ENCODE data around the gene CDCA5.

The CDCA5 gene

DNA sequence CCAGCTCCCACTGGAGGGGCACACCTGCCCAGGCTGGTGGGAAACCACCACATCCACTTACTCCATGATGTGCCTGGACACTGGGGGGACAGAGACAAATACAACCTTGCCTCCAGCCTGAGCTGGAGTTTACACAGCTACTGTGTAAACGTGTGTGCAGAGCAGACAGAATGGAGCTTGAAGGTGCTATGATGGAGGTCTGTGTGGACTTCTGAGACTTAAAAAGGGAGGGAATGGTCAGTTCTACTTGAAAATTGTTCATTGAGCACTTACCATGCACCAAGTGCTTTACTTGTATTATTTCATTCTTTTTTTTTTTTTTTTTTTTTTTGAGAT, 11.2 kb downstream of the CDCA5 start:
- DNase-seq (ENCODE audit: low read depth in 3 of 3), result no peak

DNA sequence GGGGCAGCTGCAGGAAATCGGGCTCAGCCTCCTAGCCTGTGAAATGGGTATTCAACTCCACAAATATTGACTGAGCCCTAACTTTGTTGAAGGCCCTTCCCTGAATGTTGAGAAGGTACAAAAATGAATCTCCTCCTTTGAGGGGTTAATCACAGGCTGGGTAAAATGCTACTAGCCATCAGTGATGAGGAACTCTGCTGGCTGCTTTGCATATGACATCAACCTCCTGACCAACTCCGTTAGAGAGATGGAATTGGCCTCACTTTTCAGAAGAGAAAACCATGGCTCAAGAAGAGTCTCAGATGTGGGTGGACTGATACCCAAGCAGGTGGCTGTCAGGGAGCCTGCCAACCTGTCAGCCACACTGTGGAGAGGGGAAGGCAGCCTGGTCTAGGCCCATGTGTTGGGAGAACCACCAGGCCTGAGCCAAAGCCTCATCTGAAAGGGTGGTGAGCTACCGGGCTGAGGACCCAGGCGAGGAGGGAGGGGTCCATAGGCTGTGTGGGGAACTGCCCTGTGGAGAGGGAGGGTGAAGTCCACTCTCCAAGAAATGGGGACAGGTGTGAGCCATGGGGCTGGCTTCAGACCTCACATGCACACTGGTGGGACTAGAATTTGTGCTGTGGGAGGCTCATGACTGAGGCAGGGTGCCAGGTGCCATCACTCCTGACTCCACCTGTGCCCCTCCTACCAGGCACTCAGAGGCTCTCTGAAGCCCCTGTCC, 11.8 kb downstream of the CDCA5 start:
- no peak for DNase-seq (ENCODE audit: low read depth in 3 of 3)

DNA sequence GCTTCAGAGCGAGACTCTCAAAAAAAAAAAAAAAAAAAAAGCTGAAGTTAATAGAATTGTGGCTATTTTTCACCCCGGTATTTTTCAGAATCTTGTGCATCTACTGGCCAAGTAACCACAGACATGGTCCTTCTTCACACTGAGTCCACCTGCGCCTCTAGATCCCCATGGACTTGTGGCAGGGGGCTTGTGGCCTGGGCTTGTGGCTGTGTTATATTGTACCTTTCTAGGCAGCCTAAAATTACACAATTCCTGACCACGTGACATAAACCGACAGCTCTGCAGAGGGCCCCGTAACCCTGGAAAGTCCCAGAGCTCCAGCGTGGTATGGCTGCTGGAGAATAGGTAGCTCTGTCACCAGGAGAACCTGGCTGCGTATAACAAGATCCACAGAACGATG, 14.6 kb downstream of the CDCA5 start:
- DNase-seq (ENCODE audit: low read depth in 3 of 3), result no peak

DNA sequence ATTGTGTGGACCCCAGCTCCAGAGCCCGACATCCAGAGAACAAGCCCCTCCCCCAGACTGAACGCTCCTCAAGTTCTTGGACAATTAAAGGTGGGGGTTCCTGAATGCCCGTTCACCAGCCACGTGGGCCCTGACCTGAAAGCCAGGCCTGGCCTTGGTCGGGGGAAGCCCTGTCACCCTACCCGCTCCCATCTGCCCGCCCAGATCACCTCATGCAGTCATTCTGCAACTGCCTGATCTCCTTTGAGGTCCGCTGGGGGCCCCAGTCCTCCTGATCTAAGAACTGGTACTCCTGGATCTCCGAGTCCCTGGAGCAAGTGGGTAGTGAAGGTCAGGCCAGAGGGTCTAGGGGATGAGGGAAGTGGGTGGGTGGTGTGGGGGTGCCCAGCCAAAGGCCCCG, 16.4 kb downstream of the CDCA5 start:
- no peak for DNase-seq (ENCODE audit: low read depth in 3 of 3)

DNA sequence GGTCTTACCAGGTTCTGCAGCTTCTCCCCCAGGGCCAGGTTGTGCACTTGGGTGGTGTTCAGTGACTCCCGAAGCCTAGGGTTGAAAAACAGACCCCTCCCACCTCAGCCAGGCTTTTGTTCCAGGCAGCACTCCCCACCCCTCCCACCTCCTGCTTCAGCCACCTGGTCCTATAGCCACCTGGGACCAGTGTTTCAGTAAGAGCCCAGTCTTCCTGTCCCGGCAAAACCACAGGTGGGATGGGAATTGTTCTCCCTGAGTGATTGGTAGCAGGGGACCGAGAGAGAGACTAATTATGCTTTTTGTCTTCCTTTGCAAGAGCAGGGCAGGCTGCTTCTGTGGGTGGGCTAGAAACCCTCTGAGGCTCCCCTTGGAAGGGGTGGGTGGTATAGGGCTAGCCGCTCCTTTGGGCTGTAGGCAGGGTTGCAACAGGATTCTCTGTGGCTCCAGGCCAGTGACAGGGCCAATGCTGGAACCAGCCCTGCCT, 17.0 kb downstream of the CDCA5 start:
- DNase-seq (ENCODE audit: low read depth in 3 of 3), result no peak

DNA sequence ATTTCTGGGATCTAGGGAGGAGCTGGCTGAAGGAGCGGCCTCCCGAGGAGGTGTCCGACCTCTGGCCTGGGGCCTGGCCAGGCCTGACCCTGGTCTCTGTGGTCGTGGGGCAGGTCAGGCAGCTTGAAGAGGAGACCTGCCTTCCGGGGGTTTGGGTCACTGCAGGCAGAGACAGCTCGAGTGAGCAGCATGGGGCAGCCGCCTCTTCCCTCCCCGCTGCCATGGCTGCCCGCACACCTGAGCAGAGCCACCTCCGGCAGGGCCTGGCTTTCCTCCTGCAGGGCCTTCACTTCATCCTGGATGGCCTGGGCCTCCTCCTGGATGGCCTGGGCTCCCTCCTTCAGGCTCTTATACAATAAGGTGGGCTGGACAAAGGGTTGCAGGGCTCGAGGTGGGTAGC, 17.5 kb downstream of the CDCA5 start:
- no peak for DNase-seq (ENCODE audit: low read depth in 3 of 3)

DNA sequence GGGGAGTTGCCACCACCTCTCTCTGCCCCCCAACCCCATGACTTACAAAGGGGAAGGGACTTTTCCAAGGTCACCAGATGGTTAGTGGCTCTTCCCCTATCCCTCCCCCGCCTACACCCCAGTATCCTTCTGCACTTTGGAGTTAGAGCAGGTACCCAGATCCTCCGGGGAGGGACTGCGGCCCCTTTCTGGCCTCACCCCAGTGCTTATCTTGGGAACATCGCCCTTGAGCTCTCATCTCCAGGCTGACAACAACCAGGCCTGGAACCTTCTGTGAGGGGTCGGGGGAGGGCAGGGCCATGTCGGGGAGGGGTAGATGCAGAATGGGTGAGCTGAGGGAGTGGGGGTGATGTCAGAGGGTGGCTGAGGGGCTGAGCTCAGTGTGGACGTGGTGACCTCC, 18.0 kb downstream of the CDCA5 start:
- DNase-seq (ENCODE audit: low read depth in 3 of 3), result no peak

DNA sequence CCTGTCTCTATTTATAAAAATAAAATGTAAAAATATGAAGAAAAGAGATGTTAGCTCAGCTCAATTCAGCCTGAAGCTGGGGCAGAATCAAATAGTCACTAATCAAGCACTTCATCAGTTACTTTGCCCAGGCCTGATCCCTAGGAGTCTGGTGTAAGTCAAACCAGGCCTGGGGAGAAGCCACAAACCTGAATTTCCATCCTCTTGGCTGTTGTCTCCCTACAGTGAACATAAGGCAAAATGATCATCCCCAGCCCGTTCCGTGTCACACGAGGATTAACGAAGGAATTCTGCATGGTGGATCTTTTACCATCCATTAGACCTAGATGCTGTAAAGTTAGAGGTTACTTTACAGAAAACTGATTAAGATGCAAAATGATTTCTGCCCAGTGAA, 19.0 kb downstream of the CDCA5 start:
- no peak for DNase-seq (ENCODE audit: low read depth in 3 of 3)

DNA sequence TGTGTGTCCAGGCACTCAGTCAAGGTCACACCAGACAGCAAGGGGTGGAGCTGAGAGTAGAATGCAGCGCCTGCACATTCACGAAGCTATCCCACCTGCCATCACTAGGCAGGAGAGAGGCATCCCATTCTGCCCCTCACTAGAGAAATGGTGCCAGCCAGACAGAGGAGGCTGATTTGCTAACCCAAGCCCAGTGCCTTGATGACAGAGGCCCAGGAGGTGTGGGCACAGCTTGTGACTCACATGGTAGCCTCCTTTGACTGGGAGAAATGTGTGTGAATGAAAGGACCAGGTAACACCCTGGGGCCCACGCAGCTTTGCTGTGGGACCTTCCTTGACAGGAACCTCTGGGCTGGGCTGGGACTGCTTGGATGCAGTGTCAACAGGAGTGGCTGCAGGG, 20.3 kb downstream of the CDCA5 start:
- no peak for DNase-seq (ENCODE audit: low read depth in 3 of 3)

DNA sequence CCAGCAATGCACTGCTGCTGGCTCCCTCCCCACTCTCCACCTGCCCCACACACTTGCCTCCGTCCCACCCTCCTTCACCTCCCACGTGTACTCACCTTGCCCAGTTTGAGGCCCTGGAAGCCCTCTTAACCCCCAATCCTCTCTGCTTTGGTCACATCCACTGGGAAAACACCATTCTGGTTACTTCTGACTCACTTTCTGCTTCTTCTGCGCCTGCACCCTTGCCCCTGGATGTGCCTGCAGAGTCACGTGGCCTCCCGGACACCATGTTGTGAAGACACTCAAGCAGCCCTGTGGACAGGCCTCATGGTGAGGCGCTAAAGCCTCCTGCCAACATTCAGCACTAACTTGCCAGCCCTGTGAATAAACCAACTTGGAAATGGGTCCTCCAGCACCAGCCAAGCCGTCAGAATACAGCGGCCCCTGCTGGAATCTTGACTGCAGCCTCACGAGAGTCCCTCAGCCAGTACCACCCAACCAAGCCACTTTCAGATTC, 22.9 kb downstream of the CDCA5 start:
- DNase-seq (ENCODE audit: low read depth in 3 of 3), result no peak

DNA sequence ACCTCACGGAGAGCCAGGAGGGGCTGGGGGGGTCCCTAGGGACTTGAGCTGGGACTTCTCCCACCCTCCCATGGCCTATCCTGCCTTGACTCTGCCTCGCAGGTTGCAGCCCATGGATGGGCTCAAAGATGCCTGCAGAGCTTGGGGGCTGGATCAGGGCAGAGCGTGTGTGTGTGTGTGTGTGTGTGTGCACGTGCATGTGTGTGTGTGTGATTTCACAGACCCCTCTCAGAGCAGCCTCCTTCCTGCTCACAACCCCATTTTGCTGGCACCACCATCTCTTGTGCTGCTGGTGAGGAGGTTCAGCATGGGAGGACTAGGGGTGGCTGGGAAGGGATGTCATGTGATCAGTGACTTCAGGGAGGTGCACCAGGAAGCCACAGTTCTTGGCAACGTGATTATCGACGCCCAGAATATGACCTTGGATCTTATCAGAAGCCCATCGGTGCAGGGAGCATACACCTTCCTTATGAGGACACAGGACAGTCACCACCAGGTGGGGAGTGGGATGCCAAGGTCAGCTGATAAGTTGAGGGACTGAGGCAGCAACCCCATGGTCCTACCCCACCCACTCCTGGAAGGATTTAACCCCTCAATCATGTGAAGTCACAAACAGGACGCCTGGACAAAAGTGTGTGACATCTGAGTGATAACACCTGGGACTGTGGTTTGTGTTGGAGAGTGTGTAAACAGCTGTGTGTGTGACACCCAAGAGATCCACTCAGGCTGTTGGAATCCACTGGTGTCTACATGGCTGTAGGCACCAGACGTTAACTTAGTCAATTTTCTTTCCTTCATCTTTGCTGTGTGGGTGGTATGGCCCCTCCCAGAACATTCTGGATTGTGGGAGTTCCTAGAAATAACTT, 23.6 kb downstream of the CDCA5 start:
- no peak for DNase-seq (ENCODE audit: low read depth in 3 of 3)

DNA sequence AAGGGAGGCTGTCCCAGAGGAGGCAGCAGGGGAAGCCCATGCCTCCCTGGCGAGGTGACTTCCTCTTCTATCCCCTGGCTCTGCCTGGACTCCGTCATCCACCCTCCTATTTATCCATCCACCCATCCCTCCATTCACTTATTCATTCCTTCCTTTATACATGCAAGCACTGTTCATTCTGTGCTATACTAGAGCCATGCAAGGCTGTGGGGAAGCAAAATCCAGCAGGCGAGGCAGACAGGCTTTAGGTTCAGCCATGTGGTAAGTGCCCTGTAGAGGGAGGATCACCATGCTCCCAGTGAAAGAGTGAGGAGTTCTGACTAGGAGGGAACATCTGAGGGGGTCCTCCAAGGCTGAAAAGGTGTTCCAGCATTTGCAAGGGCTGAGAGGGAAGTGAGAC, 24.3 kb downstream of the CDCA5 start:
- no peak for DNase-seq (ENCODE audit: low read depth in 3 of 3)

DNA sequence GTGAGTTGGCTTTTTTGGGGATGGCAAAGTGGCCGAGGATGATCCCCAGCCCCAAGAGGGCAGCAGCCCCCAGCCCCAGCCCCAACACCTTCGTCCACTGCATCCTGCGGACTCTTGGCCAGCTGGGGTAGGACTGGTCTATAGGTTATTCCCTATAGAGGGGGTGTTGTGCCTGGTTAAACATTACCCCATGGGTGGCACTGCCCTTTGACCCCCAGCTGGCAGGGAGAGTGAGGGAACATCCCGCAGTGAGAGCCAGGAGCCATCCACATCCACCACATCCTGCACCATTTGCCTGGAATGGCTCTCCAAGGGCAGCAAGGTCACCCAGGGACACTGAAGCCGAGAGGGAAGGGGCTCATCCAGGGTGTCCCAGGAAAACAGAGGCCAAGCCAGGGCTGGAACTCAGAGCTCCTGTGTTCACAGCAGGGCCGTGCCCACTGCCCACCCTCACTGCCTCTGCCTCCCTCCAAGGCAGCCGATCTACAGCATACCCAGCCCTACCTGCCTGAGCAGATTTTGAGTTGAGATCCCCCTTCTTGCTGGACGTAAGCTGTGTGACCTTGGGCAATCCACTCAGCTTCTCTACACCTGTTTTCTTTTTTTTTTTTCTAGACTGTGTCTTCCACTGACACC, 25.3 kb downstream of the CDCA5 start, which contains the start of gene NAALADL1:
NAALADL1 (minus strand) TSS at position 135 of the 636 bp plus-strand sequence; CDS start at position 103, 32 bp downstream.
- DNase-seq (ENCODE audit: low read depth in 3 of 3), result no peak

DNA sequence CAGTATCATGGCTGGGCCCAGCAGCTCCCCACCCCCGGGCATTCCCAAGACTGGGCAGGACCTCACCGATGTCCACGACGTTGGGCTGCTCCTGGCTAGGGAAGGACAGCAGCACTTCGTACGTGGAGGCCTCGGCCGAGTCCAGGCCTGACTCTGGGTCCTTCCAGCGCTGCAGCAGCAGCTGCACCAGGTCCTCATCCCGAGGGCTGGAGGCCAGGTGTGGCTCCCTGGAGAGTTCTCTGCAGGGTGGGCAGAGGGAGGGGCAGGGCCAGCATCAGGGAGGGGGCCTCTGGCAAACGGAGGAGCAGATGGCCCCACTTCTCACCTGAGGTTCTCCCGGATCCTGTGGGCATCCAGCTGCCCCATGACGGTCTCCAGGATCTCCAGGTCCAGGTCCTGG, 25.8 kb downstream of the CDCA5 start:
- no peak for DNase-seq (ENCODE audit: low read depth in 3 of 3)

DNA sequence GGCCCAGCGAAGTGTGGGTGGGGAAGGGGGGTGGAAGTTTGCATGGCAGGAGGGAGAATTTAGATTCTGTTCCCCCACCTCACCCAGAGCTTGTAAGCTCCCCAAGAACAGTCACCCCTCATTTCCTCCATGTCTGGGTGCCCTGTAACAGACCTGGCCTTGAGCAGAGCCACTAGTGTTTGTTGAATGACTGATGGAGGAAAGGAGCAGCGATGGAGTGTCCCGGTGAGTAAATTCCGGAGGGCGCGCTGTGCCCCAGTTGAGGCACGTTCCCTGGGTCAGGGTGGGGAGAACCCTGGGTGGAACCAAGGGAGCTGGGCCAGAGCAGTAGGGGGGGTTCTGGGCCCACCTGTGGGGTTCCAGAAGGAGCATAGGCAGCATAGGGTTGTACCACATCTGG, 26.3 kb downstream of the CDCA5 start:
- DNase-seq (ENCODE audit: low read depth in 3 of 3), result no peak

DNA sequence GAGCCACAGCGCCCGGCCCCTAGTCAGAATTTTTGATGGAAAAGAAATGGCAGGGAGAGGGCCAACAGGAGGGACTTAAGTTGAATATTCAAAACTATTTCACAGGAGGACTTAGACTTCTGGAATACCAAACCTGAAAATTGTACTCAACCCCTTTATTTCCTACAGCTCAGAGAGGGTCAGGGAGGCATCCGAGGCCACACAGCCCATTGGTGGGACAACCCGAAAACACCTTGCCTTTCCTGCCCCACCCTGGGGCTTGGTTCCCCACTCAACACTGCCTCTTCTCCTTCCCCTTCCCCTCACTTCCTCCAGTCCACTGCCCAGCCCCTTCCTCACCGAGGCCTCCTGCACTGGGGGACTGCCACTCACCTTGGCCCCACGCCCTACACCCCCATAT, 26.8 kb downstream of the CDCA5 start:
- no peak for DNase-seq (ENCODE audit: low read depth in 3 of 3)

DNA sequence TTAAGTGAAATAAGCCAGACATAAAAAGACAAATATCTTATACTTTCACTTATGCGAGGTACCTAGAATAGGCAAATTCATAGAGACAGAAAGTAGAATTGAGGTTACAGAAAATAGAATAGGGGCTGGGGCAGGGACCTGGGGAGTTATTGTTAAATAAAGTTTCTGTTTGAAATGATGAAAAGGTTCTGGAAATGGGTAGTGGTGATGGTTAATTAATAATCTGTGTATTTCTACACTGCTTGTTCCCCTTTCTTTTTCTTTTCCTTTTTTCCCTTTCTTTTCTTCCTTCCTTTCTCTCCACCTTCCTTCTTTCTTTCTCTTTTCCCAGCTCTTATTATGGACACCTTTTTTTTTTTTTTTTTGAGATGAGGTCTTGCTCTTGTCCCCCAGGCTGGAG, 28.3 kb downstream of the CDCA5 start:
- DNase-seq (ENCODE audit: low read depth in 3 of 3), result no peak

DNA sequence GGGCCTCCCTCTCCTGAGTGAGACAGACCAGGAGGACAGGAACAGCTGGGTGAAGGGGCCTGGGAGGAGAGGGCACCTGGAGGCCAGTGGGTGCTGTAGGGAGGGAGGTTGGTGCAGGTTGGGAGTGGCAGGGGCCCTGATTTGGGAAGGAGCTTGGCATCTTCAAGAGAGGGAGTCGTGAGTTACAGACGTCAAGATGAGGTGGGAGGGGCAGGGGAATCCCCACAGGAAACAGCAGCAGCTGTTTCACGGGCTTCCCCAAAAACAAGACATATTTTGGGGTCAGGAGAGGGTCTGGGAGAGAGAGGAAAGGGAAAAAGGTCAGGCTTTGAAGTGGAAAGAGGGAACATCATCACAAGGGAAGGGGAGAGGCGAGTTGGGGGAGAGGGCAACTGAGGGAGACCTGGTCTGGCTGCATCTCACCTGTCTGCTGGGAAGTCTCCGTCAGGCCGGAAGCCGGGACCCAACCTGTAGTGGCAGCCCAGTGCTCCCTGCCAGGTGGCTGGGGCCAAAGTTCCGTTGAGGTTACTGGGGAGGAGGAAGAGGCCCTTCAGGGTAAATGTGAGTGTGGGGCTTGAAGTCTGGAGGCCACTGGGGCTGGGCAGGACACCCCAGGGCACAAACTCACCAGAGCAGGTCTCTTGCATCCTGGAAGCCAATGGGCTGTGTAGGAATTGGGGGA, 29.9 kb downstream of the CDCA5 start:
- DNase-seq (ENCODE audit: low read depth in 3 of 3), result no peak

DNA sequence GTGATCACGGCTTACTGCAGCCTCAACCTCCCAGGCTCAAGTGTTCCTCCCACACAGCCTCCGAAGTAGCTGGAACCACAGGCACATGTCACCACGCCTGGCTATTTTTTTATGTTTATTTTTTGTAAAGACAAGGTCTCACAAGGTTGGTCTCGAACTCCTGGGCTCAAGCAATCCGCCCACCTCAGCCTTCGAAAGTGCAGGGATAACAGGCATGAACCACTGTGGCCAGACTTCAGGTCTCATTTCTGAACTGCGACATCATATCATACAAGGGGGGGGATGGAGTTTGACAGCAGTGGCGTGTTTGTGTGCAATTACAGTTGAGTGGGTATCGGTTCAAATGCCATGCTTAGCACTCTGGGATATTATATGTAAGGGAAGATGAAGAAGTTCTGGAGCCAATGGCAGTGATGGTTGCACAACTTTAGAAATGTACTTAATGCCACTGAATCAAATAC, 32.4 kb downstream of the CDCA5 start:
- no peak for DNase-seq (ENCODE audit: low read depth in 3 of 3)

DNA sequence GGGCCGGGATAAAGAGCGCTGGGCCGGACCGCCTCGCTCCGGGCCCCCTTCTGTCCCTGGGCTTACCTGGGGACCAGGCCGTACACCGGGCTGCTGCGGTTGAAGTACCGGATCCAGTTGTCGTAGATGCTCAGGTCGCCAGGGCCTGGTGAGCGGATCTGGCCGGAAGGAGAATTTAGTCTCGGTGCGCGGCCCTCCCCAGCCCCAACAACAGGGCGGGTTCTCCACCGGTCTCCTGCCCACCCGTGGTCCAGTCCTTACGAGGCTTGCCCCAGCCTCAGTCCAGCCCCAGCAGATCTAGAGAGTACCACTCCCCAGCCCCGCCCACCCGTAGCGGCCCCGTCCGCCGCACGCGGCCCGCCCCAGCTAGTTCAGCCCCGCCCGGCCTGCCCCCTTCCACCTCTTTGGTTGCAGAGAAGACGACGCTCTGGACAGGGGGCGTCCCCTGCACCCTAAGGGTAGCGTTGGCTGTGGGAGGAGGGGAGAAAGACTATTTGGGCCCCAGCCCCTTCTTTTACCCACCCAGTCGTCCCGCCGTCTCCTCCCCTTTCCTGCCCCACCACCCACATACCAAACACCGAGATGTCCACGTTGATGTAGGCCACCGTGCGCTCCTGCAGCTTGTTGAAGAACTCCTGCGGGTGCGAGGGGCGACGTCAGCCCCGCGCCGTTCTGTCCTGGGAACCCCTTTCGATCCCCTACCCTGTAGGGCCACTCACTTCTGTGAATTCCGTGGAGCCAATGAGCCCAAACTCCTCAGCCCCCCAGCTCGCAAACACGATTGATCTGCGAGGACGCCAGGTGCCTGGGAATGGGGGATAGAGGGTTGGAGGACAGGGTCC, 36.0 kb downstream of the CDCA5 start:
- peak in 1 of 3 experiments; percentile 31 for DNase-seq (ENCODE audit: low read depth in 3 of 3)

DNA sequence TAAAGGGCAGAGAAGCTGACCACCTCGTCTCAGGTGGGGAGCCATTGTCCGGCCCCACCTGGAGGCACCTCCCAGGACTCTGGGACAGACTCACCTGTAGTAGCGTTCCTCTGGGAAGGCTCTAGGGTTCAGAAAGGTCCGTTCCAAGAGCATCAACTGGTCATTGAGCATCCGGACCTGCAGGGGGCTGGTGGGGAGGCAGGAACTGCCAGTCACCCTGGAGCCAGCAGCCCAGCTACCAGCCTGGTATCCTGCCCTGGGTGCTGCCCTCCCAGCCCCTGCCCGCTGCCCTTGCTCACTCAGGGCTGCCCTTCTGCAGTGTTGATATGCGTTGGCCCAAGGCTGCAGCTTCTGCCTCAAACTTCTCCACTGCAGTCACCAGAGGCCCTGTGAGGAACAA, 38.1 kb downstream of the CDCA5 start:
- DNase-seq (ENCODE audit: low read depth in 3 of 3), result no peak

Data from stimulated activated CD4-positive, alpha-beta T cell treated with anti-CD3 and anti-CD28 coated beads, TNF-alpha, amount 100 ng/mL, for 24 hours (primary cell).